PFSK-1 (cell line): ENCODE results near the gene AADACL4.

ENCODE experiments used
- POLR2AphosphoS5 ChIP-seq: IDR thresholded peaks from 2 replicates; pipeline ENCODE4 v1.6.1; 2012; ENCODE audit warnings: low read depth, mild to moderate bottlenecking, control low read depth, low read length, moderate library complexity
- SIN3A ChIP-seq: IDR thresholded peaks from 2 replicates; pipeline ENCODE4 v1.6.1; 2012; ENCODE audit warnings: mild to moderate bottlenecking, low read length, moderate library complexity, borderline replicate concordance; ENCODE audit not compliant: insufficient read depth
- TAF1 ChIP-seq: IDR thresholded peaks from 2 replicates; pipeline ENCODE4 v1.6.1; 2012; ENCODE audit warnings: low read length, control low read depth, borderline replicate concordance; ENCODE audit not compliant: insufficient read depth

GRCh38 chr1:12609469-12610003 lies 34.3 kb upstream of the AADACL4 start:
- TF ChIP-seq SIN3A (no peak), POLR2AphosphoS5 (0 out of 2 replicates have a peak, but pooled peaks have one; percentile 16), TAF1 (no peak)
